ENCODE data around the gene ACMSD.
A peak's percentile ranks its signal among the peaks of the same experiment; 100 is the strongest.
"Not testable (repeated sequence)": the region's sequence is repeated elsewhere in the genome, so short reads cannot be mapped to it uniquely, and the experiment has no call there.

Gene ACMSD

GRCh38 chr2:134838143-134838620 lies at the start of gene ACMSD:
Gene ACMSD (plus strand): TSS chr2:134838616. CDS start chr2:134838683, 67 bp downstream.
- DNase-seq: no peak

GRCh38 chr2:134790487-134790886 lies 47.9 kb upstream of the ACMSD start:
- no peak for DNase-seq

GRCh38 chr2:134791616-134792015 lies 46.8 kb upstream of the ACMSD start:
- DNase-seq: peak in 2 of 56 donors; percentile 3 to 6

- DNase-seq: peak in 16 of 56 donors; percentile 3 to 63 (median 36)
These were observed 46.2 kb upstream of the ACMSD start for GRCh38 chr2:134792186-134792585.

GRCh38 chr2:134795765-134796164 lies 42.7 kb upstream of the ACMSD start:
- no peak for DNase-seq

GRCh38 chr2:134796373-134796772 lies 42.0 kb upstream of the ACMSD start:
- DNase-seq: no peak

GRCh38 chr2:134799936-134800335 lies 38.5 kb upstream of the ACMSD start:
- no peak for DNase-seq

GRCh38 chr2:134800341-134800740 lies 38.1 kb upstream of the ACMSD start:
- no peak for DNase-seq

- not testable (repeated sequence) for DNase-seq
These were observed 34.6 kb upstream of the ACMSD start for GRCh38 chr2:134803609-134804405.

- DNase-seq: no peak
These were observed 22.7 kb upstream of the ACMSD start for GRCh38 chr2:134815741-134816140.

GRCh38 chr2:134818321-134818720 lies 20.1 kb upstream of the ACMSD start:
- DNase-seq: no peak

GRCh38 chr2:134819334-134819733 lies 19.1 kb upstream of the ACMSD start:
- peak in 1 of 56 donors; percentile 21 for DNase-seq

- DNase-seq: no peak
These were observed 15.0 kb upstream of the ACMSD start for GRCh38 chr2:134823431-134823830.

- DNase-seq: no peak
These were observed 14.6 kb upstream of the ACMSD start for GRCh38 chr2:134823832-134824231.

GRCh38 chr2:134825716-134826115 lies 12.7 kb upstream of the ACMSD start:
- DNase-seq: not testable (repeated sequence)

GRCh38 chr2:134835471-134835870 lies 2.9 kb upstream of the ACMSD start:
- DNase-seq: no peak

GRCh38 chr2:134836986-134837385 lies 1.4 kb upstream of the ACMSD start:
- DNase-seq: peak in 2 of 56 donors; percentile 6 to 15

GRCh38 chr2:134839649-134840048 lies 1.2 kb downstream of the ACMSD start:
- no peak for DNase-seq

- no peak for DNase-seq
These were observed 4.6 kb downstream of the ACMSD start for GRCh38 chr2:134842930-134843490.

GRCh38 chr2:134843968-134844367 lies 5.6 kb downstream of the ACMSD start:
- no peak for DNase-seq

- no peak for DNase-seq
These were observed 6.6 kb downstream of the ACMSD start for GRCh38 chr2:134845028-134845427.

- DNase-seq: no peak
These were observed 7.3 kb downstream of the ACMSD start for GRCh38 chr2:134845719-134846118.

- no peak for DNase-seq
These were observed 7.8 kb downstream of the ACMSD start for GRCh38 chr2:134846213-134846612.

All from nucleus accumbens (tissue), 56 donors.